ENCODE data around the gene MOAP1. TPM values are rescaled to one million over a fixed set of nuclear protein-coding genes. Genes with fewer than 3 reads are reported as not detected.

Gene MOAP1
- polyA plus RNA-seq, 2 donors = 5.4 to 12.7 TPM

DNA sequence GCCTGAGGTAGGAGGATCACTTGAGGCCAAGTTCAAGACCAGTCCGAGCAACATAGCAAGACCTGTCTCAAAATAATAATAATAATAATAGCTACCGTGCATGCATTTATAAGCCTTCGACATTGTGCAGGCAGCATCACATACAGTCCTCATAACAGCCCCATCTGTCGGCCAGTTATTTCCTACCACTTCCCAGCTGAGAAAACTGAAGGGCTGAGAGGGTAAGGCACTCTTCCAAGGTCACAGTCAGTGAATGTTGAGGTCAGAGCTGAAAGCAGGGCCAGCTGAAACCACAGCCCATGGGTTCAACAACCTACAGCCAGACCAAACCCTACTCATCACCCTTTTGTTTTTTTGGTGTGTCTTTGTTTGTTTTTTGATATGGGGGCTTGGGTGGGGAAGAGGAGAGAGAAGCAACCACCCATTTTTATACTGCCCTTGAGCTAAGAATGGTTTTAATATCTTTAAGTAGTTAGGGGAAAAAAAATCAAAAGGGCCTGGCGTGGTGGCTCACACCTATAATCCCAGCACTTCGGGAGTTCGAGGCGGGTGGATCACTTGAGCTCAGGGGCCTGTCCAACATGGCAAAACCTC is 52.1 kb downstream of the MOAP1 start:
- no peaks in the 10 kb centered on the region for H3K27me3 ChIP-seq (ENCODE audit: control insufficient read depth in 1 of 2, insufficient read depth in 2 of 2, low read length in 2 of 2)
- no peaks in the 10 kb centered on the region for H3K36me3 ChIP-seq (ENCODE audit: control insufficient read depth in 2 of 2, insufficient read depth in 2 of 2, low read length in 1 of 2)
- no peak overlapping the region for H3K27ac ChIP-seq (ENCODE audit: low read depth in 2 of 2, low read length in 1 of 2)
- H3K4me1 ChIP-seq (ENCODE audit: control insufficient read depth in 2 of 2, insufficient read depth in 2 of 2, low read length in 1 of 2) = no peaks in the 10 kb centered on the region
- no peak overlapping the region for H3K4me3 ChIP-seq (ENCODE audit: low read depth in 1 of 2, low read length in 2 of 2)
- 69 to 73% methylated on average over 8 of the region's 8 CpGs for WGBS, 2 donors
- H3K9me3 ChIP-seq (ENCODE audit: control insufficient read depth in 2 of 2, insufficient read depth in 1 of 2, low read depth in 1 of 2, low read length in 1 of 2) = no peaks in the 10 kb centered on the region

Other genes with a start within 250 kb of the MOAP1 start
- gene ITPK1, start 69.0 kb downstream of the MOAP1 start, polyA plus RNA-seq = 10 to 100 TPM; 15.8 to 22.4 TPM
- gene LYSET, start 420 bp upstream of the MOAP1 start, polyA plus RNA-seq = 10 to 100 TPM in 1 of 2 donors, 1 to 10 TPM in 1; 8.6 to 10.3 TPM
- 10 to 100 TPM in 1 of 2 donors, 1 to 10 TPM in 1; 8.0 to 10.8 TPM for gene GON7, start 22.2 kb upstream of the MOAP1 start, polyA plus RNA-seq
- 10 to 100 TPM in 1 of 2 donors, 1 to 10 TPM in 1; 7.8 to 11.7 TPM for gene UBR7, start 22.4 kb upstream of the MOAP1 start, polyA plus RNA-seq
- 10 to 100 TPM in 1 of 2 donors, 1 to 10 TPM in 1; 7.7 to 10.7 TPM for gene BTBD7, start 148.1 kb upstream of the MOAP1 start, polyA plus RNA-seq
- not detected for gene COX8C, start 162.3 kb upstream of the MOAP1 start, polyA plus RNA-seq
- under 1 TPM; 0.01 to 0.02 TPM for gene UNC79, start 246.0 kb upstream of the MOAP1 start, polyA plus RNA-seq